Stimulated activated CD4-positive, alpha-beta T cell treated with anti-CD3 and anti-CD28 coated beads, Interleukin-12 subunit alpha, Interleukin-12 subunit beta, amount 100 ng/mL, for 48 hours (primary cell): ENCODE measurements around the gene SHE.
A peak's percentile ranks its signal among the peaks of the same experiment; 100 is the strongest.

Source experiments
- DNase-seq, 3 donors: peaks; one replicate each; pipeline ENCODE4 v3.0.0-alpha.2; 2020; ENCODE audit warnings: low read depth in 2 of 3, low spot score in 1 of 3

The SHE gene

DNA sequence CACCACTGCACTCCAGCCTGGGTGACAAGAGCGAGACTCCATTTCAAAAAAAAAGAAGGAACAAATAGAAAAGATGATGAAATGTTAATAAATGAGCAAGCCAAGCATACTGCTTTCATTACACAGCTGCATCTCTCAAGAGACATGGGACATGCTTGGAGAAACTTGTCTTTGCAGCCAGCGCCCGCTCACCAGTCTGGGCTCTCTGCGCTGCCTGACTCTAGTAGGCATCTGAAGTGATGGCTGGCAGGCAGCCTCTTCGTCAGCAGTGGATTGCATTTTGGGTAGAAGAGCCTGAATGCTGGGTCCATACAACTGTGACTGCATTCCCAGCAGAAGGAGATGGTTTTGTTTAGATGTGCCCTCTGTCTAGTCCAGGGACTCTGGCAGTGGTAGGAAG is 49.1 kb downstream of the SHE start:
- DNase-seq, result no peak

DNA sequence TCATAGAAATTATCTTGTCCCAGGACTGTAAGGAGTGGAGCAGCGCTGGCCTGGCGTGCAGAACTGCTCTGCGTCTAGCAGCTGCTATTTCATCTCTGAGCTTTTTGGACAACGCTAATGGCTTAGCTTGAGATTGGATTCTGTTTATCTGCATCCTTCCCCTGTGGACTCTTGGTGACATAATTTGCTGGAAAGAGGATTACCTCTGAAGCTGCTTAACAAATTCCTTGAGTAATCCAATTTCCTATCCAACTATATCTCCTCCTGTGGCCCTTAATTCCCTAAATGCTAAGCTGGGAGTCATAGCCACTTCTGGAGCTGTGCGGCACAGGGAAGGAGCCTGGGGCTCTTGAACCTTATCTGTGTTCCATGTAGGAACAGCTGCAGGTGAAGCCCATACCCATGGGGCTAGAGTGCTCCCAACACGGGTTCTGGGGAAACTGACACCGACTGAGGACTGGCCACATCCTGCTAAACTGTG is 53.8 kb downstream of the SHE start:
- DNase-seq, result no peak

DNA sequence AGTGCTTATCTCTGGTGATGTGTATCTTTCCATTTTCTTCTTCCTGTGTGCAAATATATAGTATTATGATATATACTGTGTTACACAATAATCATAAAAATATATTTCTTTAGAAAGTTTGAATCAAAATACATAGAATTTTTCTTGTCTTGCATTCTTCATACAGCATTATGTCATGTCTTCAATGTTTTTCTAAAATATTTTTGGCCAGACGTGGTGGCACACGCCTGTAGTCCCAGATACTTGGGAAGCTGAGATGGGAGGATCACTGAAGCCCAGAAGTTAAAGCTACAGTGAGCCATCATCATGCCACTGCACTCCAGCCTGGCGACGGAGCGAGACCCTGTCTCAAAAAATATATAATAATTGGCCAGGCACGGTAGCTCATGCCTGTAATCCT is 55.4 kb downstream of the SHE start:
- DNase-seq, result no peak

DNA sequence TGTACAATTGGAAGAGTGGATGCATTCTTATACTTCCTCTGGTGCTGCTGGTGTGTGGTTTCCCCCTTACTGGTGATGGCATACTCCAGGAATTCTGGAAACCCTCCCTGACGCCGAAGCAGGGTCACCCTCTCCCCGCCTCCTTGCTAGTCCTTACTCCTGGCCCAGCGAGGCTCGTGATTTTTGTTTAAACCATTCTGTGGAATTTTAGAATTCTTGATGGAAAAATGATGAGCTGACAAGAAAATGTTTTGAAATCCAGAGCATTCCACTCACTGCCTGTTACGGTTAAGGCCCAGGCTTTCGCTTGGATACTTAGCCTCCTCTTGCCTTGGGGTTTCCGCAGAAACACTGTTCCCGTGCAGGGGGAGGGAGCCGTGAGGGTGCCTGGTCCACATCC is 55.9 kb downstream of the SHE start:
- DNase-seq, result no peak

DNA sequence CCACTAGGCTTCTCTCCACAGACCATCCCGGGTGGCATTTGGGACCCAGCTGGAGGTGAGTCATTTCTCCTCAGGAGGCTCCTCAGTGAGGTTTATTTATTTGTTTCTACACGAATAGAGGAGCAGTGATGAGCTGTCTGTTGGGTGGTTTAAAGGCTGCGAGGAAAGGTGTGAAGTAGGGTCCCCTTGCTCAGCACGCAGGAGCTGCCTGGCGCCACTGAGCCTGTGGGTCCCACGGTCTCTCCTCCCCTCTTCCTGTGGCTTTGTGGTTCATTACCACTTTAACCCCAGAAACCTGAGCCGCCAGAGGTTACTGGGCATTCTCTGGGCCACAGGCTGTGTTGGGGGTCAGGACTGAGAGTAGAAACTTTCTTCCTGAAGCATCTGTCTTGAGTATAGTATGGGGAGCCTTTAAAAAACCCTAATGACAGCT is 57.2 kb downstream of the SHE start:
- DNase-seq, result peak in 1 of 3 donors; percentile 30

DNA sequence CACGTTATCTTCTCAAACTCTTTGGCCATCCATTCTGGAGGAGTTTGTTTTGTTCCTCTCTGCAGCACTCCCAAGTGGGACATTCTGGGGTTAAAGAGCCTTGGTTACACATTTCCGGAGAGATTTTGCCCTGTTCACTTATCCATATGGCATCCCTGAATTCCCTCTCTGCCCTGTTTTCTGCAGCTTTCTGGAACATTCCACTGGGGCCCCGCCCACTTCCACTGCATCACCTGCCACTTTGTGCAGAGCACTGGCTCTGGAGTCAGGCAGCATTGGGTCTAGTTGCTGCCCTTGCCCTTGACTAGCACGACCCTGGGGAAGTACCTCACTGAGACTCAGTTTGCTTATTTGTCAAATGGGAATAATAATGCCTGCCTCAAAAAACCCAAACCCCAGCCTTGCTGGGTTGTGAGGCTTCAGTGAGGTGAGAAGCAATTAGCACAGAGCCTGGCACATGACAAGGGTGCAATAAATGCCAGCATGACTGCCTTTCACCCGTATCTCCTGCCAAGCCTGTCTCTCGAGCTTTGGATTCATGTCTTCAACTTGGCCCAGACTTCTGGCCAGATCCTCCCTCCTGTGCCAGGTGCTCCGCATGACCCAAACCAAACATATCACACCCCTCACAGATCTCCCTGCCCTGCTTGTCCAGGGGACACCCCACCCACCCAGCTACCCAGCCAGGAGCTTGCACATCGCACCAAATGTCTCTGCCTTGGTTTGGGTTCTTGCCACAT is 58.8 kb downstream of the SHE start:
- no peak for DNase-seq

DNA sequence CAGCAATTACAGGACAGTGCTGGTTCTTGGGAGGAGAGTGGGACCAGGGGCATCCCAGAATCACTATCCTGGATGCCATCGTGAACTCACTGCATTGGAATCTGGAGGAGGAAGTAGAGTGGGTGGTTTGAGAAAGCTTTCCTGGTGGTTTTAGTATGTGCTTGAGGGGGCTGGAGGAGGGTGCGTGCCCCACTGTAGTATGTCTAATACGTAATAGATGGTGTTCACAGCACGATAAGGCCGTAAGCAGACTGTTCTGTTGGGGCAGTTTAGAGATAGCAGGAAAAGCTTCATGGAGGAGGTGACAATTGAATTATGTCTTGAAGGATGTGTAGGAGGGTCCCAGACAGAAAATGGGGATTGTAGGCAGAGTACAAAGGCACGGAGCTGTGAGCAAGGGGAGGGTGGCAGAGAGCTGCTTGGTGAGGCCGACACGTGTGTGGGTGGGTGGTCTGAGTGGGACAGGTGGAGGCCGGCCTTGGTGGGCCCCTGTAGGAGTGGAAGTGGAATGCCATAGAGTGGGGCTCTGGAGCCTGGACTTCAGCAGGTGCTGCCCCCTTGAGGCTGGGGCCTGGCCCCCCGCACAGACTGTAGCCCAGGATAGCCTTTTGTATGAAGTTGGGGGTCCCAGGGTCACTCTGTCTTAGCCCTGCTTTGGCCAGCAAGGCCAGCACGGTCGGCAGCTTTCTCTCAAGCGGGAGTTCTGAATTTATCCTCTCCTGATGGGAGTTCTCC is 60.0 kb downstream of the SHE start:
- DNase-seq, result no peak

DNA sequence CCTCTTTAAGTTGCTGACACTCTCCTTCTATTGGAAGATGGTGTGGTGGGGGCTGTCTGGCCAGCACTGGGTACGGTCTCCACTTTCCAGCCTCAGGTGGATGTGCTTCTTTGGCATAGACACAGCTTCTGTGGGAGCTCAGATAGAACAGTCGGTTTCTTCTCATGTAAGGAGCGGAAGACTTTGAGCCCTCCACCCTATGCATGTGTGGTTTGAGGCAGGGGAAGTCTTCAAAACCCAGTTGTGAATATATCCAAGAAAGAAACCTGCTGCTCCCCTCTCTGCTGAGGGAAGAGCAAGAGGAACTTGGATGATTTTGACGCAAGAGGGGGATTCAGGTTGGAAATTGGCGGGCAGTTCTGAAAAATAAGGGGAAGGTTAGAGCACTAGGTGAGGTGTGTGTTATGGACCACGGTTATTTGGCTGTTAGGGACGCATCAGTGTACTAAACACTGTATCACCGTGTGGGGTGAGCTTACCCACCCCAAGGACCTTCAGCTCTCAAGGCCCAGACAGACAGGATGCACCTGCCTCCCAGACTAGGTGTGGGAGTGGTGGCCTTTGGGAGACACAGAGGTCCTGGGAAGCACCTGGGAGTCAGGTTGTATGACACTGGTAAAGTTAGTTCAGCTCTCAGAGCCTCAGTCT is 60.8 kb downstream of the SHE start:
- no peak for DNase-seq

DNA sequence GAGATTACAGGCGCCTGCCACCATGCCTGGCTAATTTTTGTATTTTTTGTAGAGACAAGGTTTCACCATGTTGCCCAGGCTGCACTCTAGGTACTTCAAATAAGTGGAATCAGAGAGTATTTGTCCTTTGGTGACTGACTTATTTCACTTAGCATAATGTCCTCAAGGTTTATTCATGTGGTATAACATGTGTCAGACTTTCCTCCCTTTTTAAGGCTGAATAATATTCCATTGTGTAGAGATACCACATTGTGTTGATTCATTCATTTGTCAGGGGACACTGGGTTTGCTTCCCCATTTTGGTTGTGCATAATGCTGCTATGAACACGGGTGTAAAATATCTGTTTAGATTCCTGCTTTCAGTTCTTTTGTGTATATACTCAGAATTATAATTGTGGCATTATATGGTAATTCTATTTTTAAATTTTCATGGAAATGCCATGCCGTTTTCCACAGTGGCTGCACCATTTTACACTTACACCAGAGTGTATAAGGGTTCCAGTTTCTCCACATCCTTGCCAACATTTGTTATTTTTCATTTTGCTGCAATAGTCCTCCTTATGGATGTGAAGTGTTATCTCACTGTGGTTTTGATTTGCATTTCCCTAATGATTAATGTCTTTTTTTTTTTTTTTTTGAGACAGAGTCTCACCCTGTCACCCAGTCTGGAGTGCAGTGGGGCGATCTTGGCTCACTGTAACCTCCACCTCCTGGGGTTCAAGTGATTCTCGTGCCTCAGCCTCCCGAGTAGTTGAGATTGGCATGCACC is 62.0 kb downstream of the SHE start:
- DNase-seq, result no peak

DNA sequence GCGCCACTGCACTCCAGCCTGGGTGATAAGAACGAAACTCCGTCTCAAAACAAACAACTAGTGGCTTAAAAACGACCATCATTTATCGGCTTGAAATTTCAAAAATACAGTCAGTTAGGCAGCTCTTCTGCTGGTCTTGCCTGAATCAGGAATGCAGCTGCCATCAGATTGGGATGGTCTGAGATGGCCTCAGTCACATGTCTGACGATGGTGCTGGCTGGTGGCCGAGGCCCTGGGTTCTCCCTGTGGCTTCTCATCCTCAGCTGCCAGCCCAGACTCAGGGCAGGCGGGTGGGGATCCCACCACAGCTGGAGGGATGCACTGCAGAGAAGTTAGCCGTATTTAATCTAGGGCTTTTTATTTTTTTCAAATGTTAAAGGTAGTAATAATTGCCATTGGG is 65.8 kb downstream of the SHE start:
- no peak for DNase-seq

DNA sequence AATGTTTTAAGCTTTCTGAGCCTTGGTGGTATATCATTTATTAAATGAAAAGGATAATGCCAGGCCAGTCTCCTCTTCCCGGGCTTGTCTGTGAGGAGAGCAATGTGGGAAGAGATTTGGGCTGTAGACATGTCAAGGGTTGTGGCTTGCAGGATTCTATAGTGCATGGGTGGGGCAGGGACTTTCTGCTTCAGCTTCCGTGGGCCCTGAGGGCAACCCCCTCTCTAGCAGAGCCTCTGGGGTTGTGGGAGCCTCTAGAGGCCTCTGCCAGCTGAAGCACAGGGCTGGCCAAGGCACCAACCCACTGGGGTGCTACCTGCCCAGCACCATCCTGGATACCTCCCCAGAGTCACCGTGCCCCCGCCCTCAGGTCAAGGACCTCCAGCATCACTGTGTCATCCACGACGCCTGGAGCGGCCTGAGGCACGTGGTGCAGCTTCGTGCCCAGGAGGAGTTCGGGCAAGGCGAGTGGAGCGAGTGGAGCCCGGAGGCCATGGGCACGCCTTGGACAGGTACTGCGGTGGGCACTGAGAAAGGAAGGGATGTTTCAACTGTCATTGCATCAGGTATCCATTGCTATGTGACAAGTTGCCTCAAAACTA is 66.5 kb downstream of the SHE start:
- DNase-seq, result no peak

DNA sequence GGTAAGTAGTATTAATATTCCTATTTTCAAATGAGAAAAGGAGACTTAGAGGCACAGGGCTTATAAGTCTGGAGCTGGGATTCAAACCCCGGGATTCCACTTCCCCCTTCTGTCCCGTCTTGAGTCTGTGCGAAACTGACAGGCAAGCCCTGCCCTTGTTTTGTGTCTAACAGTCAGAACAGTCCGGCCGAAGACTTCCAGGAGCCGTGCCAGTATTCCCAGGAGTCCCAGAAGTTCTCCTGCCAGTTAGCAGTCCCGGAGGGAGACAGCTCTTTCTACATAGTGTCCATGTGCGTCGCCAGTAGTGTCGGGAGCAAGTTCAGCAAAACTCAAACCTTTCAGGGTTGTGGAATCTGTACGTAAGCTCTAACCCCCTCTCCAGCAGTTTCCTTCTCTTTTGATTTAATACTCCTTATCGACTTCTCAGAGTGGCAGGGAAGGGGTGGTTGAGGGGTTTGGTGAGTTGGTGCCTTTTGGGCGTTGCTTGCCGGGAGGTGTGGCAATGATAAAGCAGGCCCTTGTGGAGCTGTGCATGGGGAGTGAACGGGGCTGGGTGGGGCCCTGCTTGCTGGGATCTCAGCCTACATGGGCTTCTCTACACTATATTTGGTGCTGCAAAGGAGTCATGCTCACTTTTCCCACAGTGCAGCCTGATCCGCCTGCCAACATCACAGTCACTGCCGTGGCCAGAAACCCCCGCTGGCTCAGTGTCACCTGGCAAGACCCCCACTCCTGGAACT is 67.7 kb downstream of the SHE start:
- no peak for DNase-seq

DNA sequence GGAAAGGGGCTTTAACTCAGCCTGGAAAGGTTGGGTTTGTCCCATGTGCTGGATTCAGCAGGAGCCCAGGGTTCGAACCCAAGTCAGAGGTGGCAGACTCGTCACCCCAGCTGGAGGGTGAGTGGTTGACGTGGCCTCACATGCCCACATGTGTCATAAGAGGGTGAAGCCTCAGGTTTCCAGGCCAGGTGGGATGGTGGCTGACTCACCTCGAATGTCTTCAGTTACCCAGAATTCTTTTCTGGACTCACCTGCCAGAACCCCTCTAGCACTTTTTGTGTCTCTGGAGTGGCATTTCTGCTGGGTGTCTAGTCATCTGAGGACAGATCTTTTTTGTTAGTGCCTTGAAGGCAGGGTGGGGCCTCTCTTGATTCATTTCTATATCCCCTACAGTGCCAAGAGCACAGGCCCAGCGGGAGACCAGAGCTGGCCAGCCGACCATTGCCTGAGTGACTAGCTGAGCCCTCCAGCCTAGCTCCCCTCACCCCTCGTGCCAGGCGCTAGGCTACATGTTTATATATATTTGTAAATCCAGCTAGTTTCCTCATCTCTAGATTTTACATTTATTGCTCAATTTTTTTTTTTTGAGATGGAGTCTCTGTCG is 68.9 kb downstream of the SHE start:
- peak in 1 of 3 donors; percentile 28 for DNase-seq

DNA sequence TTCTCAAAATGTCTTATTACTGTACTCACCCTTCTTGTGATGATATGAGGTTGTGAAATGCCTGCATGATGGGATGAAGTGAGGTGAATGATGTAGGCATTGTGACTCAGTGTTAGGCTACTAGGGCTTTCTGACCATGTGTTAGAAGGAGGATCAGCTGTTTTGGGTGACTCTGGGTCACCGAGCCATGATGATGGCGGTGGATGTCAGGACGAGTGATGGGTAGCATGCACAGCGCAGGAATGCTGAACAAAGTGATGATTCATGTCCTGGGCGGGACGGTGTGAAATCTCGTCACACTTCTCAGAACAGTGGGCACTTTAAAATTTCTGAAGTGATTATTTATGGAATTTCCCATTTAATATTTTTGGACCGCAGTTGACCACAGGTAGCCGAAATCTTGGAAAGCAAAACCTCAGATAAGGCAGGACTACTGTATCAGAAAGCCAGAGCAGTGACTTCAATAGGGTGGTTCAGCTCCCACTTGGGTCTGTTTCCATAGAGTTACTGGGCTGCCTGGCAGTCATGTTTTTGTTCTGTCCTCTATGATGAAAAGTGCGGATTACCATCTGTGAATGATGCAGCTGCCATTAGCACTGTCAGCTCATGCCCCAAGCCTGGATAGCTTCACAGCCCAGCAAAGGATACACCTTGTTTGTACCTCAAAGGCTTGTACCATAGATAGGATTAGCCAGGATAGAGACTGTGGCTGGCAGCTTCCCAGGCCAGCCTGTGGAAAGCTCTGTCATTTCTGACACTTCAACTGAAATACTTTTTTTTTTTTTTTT is 70.4 kb downstream of the SHE start:
- DNase-seq, result peak; percentile 55 to 65 (median 58)

DNA sequence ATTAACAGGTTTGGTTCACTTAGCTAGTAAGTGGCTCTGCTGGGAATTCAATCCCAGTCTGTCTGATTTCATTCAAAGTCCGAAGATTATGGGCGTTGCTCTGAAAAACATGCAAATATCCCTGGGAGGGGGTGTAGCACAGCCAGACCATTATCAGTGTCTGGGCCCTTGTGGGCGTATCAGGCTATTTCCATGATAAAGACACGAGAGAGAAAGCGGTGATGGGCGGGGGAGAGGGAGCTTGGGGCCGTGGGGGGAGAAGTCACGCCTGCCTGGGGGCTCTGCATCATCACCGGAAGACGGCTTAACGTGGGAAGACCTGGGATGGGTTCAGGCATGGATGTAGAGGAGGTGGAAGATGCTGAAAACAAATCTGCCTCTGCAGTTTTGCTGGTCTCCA is 71.3 kb downstream of the SHE start:
- no peak for DNase-seq

DNA sequence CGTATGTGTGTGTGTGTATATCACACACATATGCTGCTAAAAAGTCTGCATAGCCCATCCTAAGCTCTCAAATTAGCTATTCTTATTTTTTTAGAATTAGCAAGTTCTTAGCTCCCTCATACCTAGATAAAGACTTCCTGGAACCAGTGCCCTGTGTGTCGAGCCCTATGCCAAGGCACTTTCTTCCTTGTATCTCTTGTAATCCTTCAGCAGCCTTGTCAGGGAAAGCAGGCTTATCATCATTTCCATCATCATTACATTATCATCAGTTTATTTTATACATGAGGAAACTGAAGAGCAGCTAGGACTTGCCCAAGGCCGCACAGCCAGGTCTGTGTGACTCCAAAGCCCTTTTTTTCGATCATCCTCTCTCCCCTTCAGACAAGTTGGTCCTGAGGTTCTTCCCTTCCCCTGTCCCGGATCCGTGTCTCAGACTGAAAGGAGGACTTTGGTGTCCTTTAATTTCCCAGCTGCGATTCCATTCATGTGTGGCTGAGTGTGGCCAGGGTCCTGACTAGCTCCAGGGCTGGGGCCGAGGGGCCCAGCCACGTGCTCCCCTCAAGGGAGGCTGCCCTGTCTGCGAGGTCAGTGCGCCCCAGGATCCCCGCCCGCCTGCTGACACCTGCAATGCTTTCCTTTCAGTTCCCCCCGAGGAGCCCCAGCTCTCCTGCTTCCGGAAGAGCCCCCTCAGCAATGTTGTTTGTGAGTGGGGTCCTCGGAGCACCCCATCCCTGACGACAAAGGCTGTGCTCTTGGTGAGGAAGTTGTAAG is 72.2 kb downstream of the SHE start:
- DNase-seq, result no peak
